ENCODE data around the gene SDF4.

DNA sequence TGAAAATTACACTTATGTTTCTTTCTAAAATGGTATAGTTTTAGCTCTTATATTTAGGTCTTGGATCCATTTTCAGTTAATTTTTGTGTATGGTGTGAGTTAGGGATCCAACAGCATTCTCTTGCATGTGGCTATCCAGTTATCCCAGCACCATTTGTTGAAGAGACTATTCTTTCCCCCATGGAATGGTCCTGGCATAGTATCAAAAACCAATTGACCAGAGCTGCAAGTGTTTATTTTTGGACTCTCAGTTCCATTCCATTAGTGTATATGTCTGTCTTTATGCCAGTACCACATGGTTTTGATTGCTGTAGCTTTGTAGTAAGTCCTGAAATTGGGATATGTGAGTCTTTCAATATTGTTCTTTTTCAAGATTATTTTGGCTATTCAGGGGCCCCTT lies 43.9 kb downstream of the SDF4 start:
- no peak for TF ChIP-seq POLR2A (IDR thresholded peaks at IDR 0.05)
- TF ChIP-seq, protein P1, sequence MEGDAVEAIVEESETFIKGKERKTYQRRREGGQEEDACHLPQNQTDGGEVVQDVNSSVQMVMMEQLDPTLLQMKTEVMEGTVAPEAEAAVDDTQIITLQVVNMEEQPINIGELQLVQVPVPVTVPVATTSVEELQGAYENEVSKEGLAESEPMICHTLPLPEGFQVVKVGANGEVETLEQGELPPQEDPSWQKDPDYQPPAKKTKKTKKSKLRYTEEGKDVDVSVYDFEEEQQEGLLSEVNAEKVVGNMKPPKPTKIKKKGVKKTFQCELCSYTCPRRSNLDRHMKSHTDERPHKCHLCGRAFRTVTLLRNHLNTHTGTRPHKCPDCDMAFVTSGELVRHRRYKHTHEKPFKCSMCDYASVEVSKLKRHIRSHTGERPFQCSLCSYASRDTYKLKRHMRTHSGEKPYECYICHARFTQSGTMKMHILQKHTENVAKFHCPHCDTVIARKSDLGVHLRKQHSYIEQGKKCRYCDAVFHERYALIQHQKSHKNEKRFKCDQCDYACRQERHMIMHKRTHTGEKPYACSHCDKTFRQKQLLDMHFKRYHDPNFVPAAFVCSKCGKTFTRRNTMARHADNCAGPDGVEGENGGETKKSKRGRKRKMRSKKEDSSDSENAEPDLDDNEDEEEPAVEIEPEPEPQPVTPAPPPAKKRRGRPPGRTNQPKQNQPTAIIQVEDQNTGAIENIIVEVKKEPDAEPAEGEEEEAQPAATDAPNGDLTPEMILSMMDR (IDR thresholded peaks at IDR 0.05 in 4 of 5, conservative IDR thresholded peaks at IDR 0.05 in 1 of 5) = no peak

Measured in gastrocnemius medialis (tissue), 4 donors.